Endothelial cell of umbilical vein (primary cell): ENCODE data around the gene PKNOX2. TPM values are rescaled to one million over a fixed set of nuclear protein-coding genes. Genes with fewer than 3 reads are reported as not detected.

Experiments used
- BruUV-seq: library from RNA; stranded (reverse); fragments of 400-500 nt; replicated peaks from 2 replicates; lab custom pipeline; 2021; lab: Mats Ljungman, UMichigan
- CTCF ChIA-PET: fragments of 300-600, 350-600 bp; sonication (Branson Sonifier 250); formaldehyde crosslinking; loops from one replicate; lab custom pipeline; 2021; ENCODE audit warnings: antibody characterized with exemption, inconsistent platforms; lab: Charles Lee
- POLR2A ChIA-PET: fragments of 300-600, 350-600 bp; sonication (Branson Sonifier 250); formaldehyde crosslinking; loops from one replicate; lab custom pipeline; 2021; ENCODE audit warnings: antibody characterized with exemption, inconsistent platforms; lab: Charles Lee
- DNase-seq: peaks from one replicate; pipeline ENCODE4 v3.0.0-alpha.2; 2011; ENCODE audit warnings: low read depth, low spot score
- FAIRE-seq: peaks from 2 replicates; lab custom pipeline; 2011; peaks lifted over from hg19 to GRCh38; lab: Jason Lieb, UNC
- H2AFZ ChIP-seq: 2 replicates; pipeline ENCODE4 v1.6.0; 2012; ENCODE audit warnings: low read depth, low read length, control low read depth, inconsistent platforms
- H3K27ac ChIP-seq: 2 replicates; pipeline ENCODE4 v1.5.1; 2011; ENCODE audit warnings: low read depth, mild to moderate bottlenecking, control low read depth, low read length, moderate library complexity; ENCODE audit not compliant: insufficient read depth
- H3K27me3 ChIP-seq, 2 experiments: 2 replicates each; pipeline versions ENCODE4 v1.6.0 to v1.6.1; 2011; ENCODE audit warnings: low read length in 2 of 2, mixed read lengths in 1 of 2; ENCODE audit not compliant: control insufficient read depth in 2 of 2, insufficient read depth in 2 of 2
- H3K36me3 ChIP-seq, 2 experiments: 2 replicates in 1 of 2; 3 replicates in 1 of 2; pipeline ENCODE4 v1.5.1; 2011; ENCODE audit warnings: low read length in 2 of 2, mild to moderate bottlenecking in 1 of 2, moderate library complexity in 1 of 2; ENCODE audit not compliant: control insufficient read depth in 2 of 2, insufficient read depth in 2 of 2; ENCODE audit errors: extremely low read depth in 1 of 2
- H3K4me1 ChIP-seq: 3 replicates; pipeline ENCODE4 v1.5.1; 2011; ENCODE audit warnings: mild to moderate bottlenecking, low read length; ENCODE audit not compliant: control insufficient read depth, insufficient read depth; ENCODE audit errors: extremely low read depth
- H3K4me2 ChIP-seq: 2 replicates; pipeline ENCODE4 v1.6.1; 2011; ENCODE audit warnings: low read length, control low read depth, mixed read lengths; ENCODE audit not compliant: insufficient read depth
- H3K4me3 ChIP-seq, 3 experiments: fragments of 200-600 bp in 1 of 3; sonication (generic), shearing (Covaris generic) in 1 of 3; replicated peaks in 1 of 3; 2 replicates each; pipeline ENCODE4 v1.5.1; 2011 to 2016; ENCODE audit warnings: control low read depth in 3 of 3, low read length in 3 of 3, mild to moderate bottlenecking in 2 of 3, inconsistent platforms in 1 of 3, low read depth in 1 of 3, moderate library complexity in 1 of 3; ENCODE audit not compliant: insufficient read depth in 1 of 3
- H3K79me2 ChIP-seq: 2 replicates; pipeline ENCODE4 v1.6.0; 2012; ENCODE audit warnings: low read length, inconsistent platforms; ENCODE audit not compliant: control insufficient read depth, insufficient read depth
- H3K9ac ChIP-seq: replicated peaks from 2 replicates; pipeline ENCODE3; 2011; ENCODE audit warnings: low read length, control low read depth; ENCODE audit not compliant: insufficient read depth; ENCODE audit errors: extremely low read depth
- H3K9me1 ChIP-seq: replicated peaks from 3 replicates; pipeline ENCODE4 v1.6.0; 2011; ENCODE audit warnings: mild to moderate bottlenecking, low read length; ENCODE audit not compliant: control insufficient read depth, insufficient read depth; ENCODE audit errors: extremely low read depth
- H3K9me3 ChIP-seq: replicated peaks from 2 replicates; pipeline ENCODE4 v1.5.1; 2012; ENCODE audit warnings: low read length, inconsistent platforms; ENCODE audit not compliant: control insufficient read depth, insufficient read depth
- H4K20me1 ChIP-seq: replicated peaks from 2 replicates; pipeline ENCODE3; 2011; ENCODE audit warnings: mild to moderate bottlenecking, low read length; ENCODE audit not compliant: control insufficient read depth, insufficient read depth; ENCODE audit errors: extremely low read depth
- EZH2 ChIP-seq: IDR thresholded peaks from 2 replicates; pipeline ENCODE4 v1.6.1; 2012; ENCODE audit warnings: borderline replicate concordance, low read depth, mild to moderate bottlenecking, moderate library complexity, low read length, inconsistent platforms; ENCODE audit not compliant: severe bottlenecking
- FOS ChIP-seq: IDR thresholded peaks from 2 replicates; pipeline ENCODE4 v1.6.1; 2011; ENCODE audit warnings: mild to moderate bottlenecking, low read length, moderate library complexity, borderline replicate concordance; ENCODE audit not compliant: insufficient read depth
- GATA2 ChIP-seq: IDR thresholded peaks from 2 replicates; pipeline ENCODE4 v1.7.0; 2011; ENCODE audit warnings: low read depth, mild to moderate bottlenecking, moderate library complexity, mixed read lengths, low read length; ENCODE audit not compliant: insufficient read length, insufficient read depth
- JUN ChIP-seq: IDR thresholded peaks from 2 replicates; pipeline ENCODE4 v1.6.1; 2011; ENCODE audit warnings: borderline replicate concordance, low read depth; ENCODE audit not compliant: insufficient read length, insufficient read depth
- MYC ChIP-seq: IDR thresholded peaks from one replicate; pipeline ENCODE4 v1.6.1; 2011; ENCODE audit warnings: mild to moderate bottlenecking, low read depth, low read length
- POLR2A ChIP-seq: IDR thresholded peaks from 2 replicates; pipeline ENCODE4 v1.6.1; 2012; ENCODE audit warnings: low read depth, mild to moderate bottlenecking, control low read depth, low read length
- POLR2AphosphoS5 ChIP-seq: IDR thresholded peaks from 2 replicates; pipeline ENCODE4 v1.6.1; 2012; ENCODE audit warnings: low read depth, mild to moderate bottlenecking, control low read depth, low read length, moderate library complexity; ENCODE audit not compliant: insufficient read depth
- dilution Hi-C: fragments of 300-500 bp; cut with MboI; formaldehyde crosslinking; loops from one replicate; pipeline ENCODE4 v1.15.0; 2019; ENCODE audit warnings: low sequenced_read_pairs; ENCODE audit not compliant: extremely low pct_ligation_motif_present
- intact Hi-C: fragments of 100-400 bp; cut with micrococcal nuclease; formaldehyde crosslinking; loops from one replicate; pipeline ENCODE4 v1.10.0; 2022
- polyA plus RNA-seq, 4 experiments: library from polyadenylated mRNA; depleted of rRNA in 3 of 4; stranded (reverse) in 3 of 4; unstranded in 1 of 4; fragments of >200 nt; gene quantifications; 2 replicates each; pipeline versions ENCODE4 v1.2.1 to v1.2.3, GENCODE V29; 2011 to 2012; ENCODE audit warnings: missing spikeins in 1 of 4
- total RNA-seq: library from RNA; stranded (reverse); gene quantifications from 2 replicates; pipeline ENCODE4 v1.2.3, GENCODE V29; 2021
- TF ChIP-seq, protein P1 (sequence below), 2 donors: IDR thresholded peaks; 1 replicate in 1 of 2; 2 replicates in 1 of 2; pipeline ENCODE4 v1.5.1; 2011; ENCODE audit warnings: low read length in 2 of 2, mild to moderate bottlenecking in 2 of 2, moderate library complexity in 2 of 2, control low read depth in 1 of 2, inconsistent platforms in 1 of 2, low read depth in 1 of 2; ENCODE audit not compliant: insufficient read depth in 1 of 2; ENCODE audit errors: extremely low read depth in 1 of 2
- TF ChIP-seq, protein P2 (sequence below): IDR thresholded peaks from 2 replicates; pipeline ENCODE4 v1.6.1; 2011; ENCODE audit not compliant: insufficient read depth, insufficient read length

Gene PKNOX2
- total and polyA plus RNA-seq, 2 donors (not counting 3 experiments of a cell fraction or from before 2014, with no cell fraction given): 0.11 to 0.91 TPM

DNA sequence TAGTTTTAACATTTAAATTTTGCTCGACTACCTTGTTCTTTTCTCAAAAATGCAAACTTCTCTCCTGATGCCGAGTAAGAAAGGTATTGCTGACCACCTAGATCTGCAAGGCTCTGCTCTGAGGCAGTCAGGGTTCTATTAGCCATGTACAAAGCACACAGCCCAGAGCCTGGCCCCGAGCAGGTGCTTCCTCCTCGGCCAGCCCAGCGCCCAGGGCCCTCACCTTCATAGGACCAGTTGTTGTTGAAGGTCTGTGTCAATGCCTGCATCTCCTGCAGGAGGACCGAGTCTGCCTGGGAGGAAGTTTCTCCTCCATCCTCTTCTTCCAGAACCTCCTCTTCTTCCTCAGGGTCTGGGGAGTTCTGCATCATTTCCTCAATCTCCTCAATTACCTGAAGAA is 295.7 kb downstream of the PKNOX2 start:
- TF ChIP-seq, protein P1, sequence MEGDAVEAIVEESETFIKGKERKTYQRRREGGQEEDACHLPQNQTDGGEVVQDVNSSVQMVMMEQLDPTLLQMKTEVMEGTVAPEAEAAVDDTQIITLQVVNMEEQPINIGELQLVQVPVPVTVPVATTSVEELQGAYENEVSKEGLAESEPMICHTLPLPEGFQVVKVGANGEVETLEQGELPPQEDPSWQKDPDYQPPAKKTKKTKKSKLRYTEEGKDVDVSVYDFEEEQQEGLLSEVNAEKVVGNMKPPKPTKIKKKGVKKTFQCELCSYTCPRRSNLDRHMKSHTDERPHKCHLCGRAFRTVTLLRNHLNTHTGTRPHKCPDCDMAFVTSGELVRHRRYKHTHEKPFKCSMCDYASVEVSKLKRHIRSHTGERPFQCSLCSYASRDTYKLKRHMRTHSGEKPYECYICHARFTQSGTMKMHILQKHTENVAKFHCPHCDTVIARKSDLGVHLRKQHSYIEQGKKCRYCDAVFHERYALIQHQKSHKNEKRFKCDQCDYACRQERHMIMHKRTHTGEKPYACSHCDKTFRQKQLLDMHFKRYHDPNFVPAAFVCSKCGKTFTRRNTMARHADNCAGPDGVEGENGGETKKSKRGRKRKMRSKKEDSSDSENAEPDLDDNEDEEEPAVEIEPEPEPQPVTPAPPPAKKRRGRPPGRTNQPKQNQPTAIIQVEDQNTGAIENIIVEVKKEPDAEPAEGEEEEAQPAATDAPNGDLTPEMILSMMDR (IDR thresholded peaks at IDR 0.05; ENCODE audit: extremely low read depth in 1 of 2, insufficient read depth in 1 of 2, low read depth in 1 of 2, low read length in 2 of 2): no peak
- TF ChIP-seq GATA2 (no peak), FOS (no peak), JUN (no peak), EZH2 (no peak), POLR2A (no peak), MYC (no peak), POLR2AphosphoS5 (no peak)
- TF ChIP-seq, protein P2, sequence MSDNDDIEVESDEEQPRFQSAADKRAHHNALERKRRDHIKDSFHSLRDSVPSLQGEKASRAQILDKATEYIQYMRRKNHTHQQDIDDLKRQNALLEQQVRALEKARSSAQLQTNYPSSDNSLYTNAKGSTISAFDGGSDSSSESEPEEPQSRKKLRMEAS: no peak
- Histone ChIP-seq H3K9ac (no peak overlapping the region), H3K27ac (no peak overlapping the region), H3K4me2 (no peak overlapping the region), H3K36me3 (no peaks in the 10 kb centered on the region), H2AFZ (no peak overlapping the region), H4K20me1 (no peaks in the 10 kb centered on the region), H3K4me3 (no peak overlapping the region), H3K9me3 (no peaks in the 10 kb centered on the region), H3K27me3 (no peaks in the 10 kb centered on the region), H3K9me1 (no peaks in the 10 kb centered on the region), H3K4me1 (no peaks in the 10 kb centered on the region), H3K79me2 (no peaks in the 10 kb centered on the region)
- ChIA-PET CTCF (interaction anchor here (1.0 to 1.6 kb wide), 3 partner anchors 13 to 31 kb away, joined by 3 to 4 read pairs (median 4); no protein-coding TSS in a partner anchor), POLR2A (no interaction called here)
- no TSS peak for BruUV-seq
- DNase-seq: no peak
- intact Hi-C loops (no loop called here), dilution Hi-C loops (no loop called here)
- FAIRE-seq: no peak
